ENCODE data around the gene CAMSAP1.

- TF ChIP-seq POLR2AphosphoS5 (IDR thresholded peaks at IDR 0.05; ENCODE audit: low read depth, low read length) (no peak), TAF1 (IDR thresholded peaks at IDR 0.05; ENCODE audit: borderline replicate concordance, low read depth, low read length) (no peak)
Observed at GRCh38 chr9:135939351-135940265, 32.3 kb upstream of the CAMSAP1 start.
